ENCODE measurements around the gene IMPACT. TPM values are rescaled to one million over a fixed set of nuclear protein-coding genes. Genes with fewer than 3 reads are reported as not detected.

Gene IMPACT, protein sequence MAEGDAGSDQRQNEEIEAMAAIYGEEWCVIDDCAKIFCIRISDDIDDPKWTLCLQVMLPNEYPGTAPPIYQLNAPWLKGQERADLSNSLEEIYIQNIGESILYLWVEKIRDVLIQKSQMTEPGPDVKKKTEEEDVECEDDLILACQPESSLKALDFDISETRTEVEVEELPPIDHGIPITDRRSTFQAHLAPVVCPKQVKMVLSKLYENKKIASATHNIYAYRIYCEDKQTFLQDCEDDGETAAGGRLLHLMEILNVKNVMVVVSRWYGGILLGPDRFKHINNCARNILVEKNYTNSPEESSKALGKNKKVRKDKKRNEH
- total RNA-seq = 24.5 TPM
- long read RNA-seq, transcript IMPACT-201 (11 exons, 3,792 nt) = major isoform, 22 of 31 reads
- long read RNA-seq, partial matches to known transcripts = 1 of 31 reads
- long read RNA-seq, other reads (novel, unspliced or antisense) = 8 of 31 reads

DNA sequence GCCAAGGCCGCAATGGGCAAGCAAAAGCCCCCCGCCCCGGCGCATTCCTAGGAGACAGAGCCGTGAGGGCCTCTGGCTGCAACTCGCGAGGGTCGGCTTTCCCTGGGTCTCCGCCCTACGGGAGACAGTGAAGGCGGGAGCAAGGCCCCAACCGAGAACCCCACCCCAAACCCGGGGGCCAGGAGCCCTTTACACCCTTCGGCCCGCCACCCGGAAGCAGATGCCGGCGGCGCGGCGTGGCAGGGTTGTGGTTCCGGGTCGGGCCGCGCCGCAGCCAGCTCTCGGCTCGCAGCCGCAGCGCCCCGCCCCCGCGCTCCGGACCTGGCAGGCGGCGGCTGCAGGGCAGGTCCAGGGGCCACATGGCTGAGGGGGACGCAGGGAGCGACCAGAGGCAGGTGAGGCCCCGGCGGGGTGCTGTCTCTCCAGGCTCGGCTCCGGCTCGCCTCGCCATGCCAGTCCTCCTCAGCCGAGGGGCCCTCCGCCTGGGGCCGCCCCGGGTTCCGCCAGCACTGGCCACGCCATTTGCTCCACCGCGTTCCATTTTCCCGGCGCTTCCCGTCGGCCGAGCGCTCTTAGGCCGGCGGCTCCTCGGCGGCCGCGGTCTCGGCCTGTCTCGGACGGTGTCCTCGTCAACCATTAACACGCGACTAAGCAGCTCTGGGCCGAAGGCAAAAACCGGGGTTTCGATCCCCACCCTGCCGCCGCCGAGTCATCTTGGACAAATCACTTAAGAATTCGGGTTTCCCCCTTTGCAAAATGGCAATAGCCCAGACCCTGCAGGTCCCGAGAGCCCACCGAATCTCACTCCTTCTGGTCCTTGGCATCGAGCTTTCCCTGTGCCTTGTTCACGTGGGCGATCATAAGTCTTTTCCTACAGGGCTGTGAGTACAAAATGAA, at the start of gene IMPACT:
TSS of gene IMPACT (plus strand) at position 273 of the 897 bp plus-strand sequence. CDS start at position 360, 87 bp downstream.
- peak; percentile 90 for DNase-seq (ENCODE audit: low spot score)
- intact Hi-C loops (cut with DNase I) = loop anchor here (10.0 kb wide), 1 partner anchor 232 kb away; no protein-coding TSS in a partner anchor

- intact Hi-C loops (cut with DNase I) = no loop called here
- DNase-seq (ENCODE audit: low spot score) = no peak
Observed at GRCh38 chr18:24378598-24378997, 47.9 kb upstream of the IMPACT start.

DNA sequence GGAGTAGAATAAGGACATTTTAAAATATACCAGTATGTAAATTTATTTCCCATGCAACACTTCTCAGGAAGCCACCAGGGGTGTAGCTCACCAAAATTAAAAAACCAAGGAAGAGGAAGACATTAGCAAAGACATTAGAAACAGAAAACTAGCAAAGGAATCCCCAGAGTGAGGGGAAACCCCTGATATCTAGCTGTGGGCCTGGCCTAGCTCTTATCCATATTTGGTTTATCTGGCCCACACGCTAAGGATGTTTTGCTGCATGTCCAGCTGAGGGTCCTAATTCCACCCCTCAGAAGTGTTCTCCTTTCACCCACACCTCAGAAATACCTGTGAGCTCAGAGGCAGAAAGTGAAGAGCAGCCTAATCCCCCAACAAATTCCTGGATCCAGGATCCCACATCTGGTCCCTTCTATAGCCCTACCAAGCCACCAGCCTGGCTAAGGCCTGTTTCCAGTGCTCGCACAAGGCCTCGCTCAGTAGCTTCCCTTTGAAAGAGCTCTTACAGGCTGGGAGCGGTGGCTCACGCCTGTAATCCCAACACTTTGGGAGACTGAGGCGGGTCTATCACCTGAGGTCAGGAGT, 46.2 kb upstream of the IMPACT start:
- intact Hi-C loops (cut with DNase I) = no loop called here

GRCh38 chr18:24381126-24381525, 45.3 kb upstream of the IMPACT start:
- intact Hi-C loops (cut with DNase I) = no loop called here
- no peak for DNase-seq (ENCODE audit: low spot score)

More for the DNA sequence above, 46.2 kb upstream of the IMPACT start:
- no peak for DNase-seq (ENCODE audit: low spot score)

GRCh38 chr18:24386681-24387080, 39.8 kb upstream of the IMPACT start:
- DNase-seq (ENCODE audit: low spot score) = no peak
- intact Hi-C loops (cut with DNase I) = no loop called here

DNA sequence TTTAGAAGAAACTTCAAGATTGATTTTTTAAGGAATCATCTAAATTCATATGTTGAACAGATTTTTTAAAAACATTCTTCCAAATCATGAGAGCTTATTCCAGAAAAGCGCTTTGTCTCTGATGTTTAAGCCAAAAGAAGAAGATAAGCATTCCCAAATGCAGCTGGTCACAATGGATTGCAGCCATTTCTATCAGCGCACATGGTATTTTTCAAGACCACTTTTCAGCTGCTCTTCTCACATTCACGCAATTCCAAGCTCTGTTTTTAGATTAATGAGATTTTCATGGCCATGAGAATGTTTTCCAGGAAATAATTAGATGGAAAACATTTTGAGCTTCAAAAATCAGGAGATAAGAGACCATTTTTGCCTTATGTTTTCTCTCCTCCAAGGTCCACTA, 37.5 kb upstream of the IMPACT start:
- DNase-seq (ENCODE audit: low spot score) = no peak
- intact Hi-C loops (cut with DNase I) = no loop called here

- intact Hi-C loops (cut with DNase I) = loop anchor here (5.0 kb wide), 1 partner anchor 957 kb away; the partner anchor contains the start of gene ZNF521
- no peak for DNase-seq (ENCODE audit: low spot score)
Observed at GRCh38 chr18:24395049-24395795, 31.2 kb upstream of the IMPACT start.

DNA sequence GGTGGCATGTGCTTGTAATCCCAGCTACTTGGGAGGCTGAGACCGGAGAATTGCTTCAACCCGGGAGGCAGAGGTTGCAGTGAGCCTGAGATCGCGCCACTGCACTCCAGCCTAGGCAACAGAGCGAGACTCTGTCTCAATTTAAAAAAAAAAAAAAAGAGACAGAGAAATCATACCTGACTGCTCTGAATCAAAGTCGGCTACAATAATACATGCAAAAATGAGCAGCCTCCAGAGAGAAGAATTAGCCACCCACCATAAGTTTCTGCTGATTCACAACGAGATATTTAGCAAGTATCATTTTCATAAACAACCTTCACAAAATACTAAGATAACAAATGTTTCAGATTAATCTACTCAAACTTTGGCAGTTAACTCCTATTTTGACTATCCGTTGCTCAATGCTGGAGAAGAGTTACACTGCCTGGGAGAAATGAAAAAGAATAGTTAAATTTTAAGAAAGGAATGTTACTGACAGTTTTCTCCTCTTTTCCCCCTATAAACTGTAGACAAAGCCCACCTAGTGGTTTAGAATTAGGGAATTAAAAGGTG, 30.3 kb upstream of the IMPACT start:
- no peak for DNase-seq (ENCODE audit: low spot score)
- intact Hi-C loops (cut with DNase I) = loop anchor here (5.0 kb wide), 1 partner anchor 956 kb away; the partner anchor contains the start of gene ZNF521

- intact Hi-C loops (cut with DNase I) = loop anchor here (5.0 kb wide), 1 partner anchor 955 kb away; the partner anchor contains the start of gene ZNF521
Observed at GRCh38 chr18:24397131-24397693, 29.3 kb upstream of the IMPACT start.

GRCh38 chr18:24397694-24398368, 28.6 kb upstream of the IMPACT start, which contains the start of gene OSBPL1A:
Gene OSBPL1A (minus strand): TSS chr18:24397824. CDS start chr18:24377533, 20,291 bp downstream.
- peak; percentile 98 for DNase-seq (ENCODE audit: low spot score)
- intact Hi-C loops (cut with DNase I) = loop anchor here (5.0 kb wide), 1 partner anchor 954 kb away; the partner anchor contains the start of gene ZNF521

More at GRCh38 chr18:24397131-24397693, 29.3 kb upstream of the IMPACT start:
- peak; percentile 78 for DNase-seq (ENCODE audit: low spot score)

- intact Hi-C loops (cut with DNase I) = loop anchor here (5.0 kb wide), 1 partner anchor 954 kb away; the partner anchor contains the start of gene ZNF521
- DNase-seq (ENCODE audit: low spot score) = no peak
Observed at GRCh38 chr18:24398540-24398939, 27.9 kb upstream of the IMPACT start.

DNA sequence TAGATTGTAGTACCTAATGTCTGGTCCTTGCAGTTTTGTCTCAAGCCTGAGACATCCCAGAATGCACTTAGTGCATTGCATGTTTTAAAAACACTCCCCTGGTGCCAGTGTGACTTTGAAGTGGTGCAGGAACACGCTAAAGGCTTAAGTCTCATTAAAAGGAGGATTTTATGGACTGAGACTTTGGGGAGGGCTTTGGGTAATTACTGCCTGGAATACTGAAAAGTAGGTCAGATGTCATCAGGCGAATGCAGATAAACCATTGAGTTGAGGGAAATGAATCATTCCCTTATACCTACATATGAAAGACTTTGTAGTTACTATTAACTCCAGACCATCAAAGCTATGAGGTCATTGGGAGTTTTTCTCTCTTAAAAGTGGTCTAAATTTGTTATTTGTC, 25.9 kb upstream of the IMPACT start:
- no peak for DNase-seq (ENCODE audit: low spot score)
- intact Hi-C loops (cut with DNase I) = no loop called here

DNA sequence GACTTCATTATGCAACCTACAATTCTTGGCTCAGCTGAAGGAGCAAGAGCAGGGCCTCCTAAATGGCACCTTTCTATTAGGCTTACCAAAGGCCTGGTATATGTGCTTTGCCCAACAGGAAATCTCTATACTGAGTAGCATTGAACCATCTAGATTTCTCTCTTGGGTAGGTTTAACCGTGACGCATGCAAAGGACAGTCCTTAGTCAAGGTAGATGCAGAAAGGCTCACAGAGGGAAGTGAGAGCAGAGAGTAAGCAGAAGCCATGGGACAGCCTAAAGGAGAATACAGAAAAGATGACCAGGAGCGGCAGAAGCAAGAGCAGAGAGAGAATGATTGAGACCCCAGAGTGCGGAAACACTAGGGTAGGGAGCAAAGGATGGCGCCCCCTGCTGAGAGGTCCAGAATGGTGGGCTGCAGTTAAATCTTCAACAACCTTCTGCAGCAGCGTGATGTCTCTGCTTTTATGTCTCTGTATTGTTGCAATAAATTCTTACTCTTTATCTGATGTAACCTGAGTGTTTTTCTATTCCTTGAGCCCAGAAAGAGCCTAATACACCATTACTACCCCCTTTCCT, 24.2 kb upstream of the IMPACT start:
- no peak for DNase-seq (ENCODE audit: low spot score)
- intact Hi-C loops (cut with DNase I) = no loop called here

DNA sequence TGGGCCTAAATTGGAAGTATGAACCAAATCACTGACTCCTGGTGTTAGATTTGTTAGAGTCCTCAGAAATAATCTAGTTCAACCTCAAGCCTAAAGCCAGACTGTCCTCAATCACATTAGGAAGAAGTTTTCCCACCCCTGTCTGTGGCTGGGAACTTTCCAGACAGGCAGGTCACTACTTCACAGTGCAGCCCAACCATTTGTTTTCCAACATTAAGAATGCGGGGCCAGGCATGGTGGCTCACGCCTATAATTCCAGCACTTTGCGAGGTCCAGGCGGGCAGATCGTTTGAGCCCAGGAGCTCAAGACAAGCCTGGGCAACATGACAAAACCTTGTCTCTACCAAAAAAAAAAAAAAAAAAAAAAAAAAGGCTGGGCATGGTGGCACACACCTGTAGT, 23.4 kb upstream of the IMPACT start:
- no peak for DNase-seq (ENCODE audit: low spot score)
- intact Hi-C loops (cut with DNase I) = no loop called here

DNA sequence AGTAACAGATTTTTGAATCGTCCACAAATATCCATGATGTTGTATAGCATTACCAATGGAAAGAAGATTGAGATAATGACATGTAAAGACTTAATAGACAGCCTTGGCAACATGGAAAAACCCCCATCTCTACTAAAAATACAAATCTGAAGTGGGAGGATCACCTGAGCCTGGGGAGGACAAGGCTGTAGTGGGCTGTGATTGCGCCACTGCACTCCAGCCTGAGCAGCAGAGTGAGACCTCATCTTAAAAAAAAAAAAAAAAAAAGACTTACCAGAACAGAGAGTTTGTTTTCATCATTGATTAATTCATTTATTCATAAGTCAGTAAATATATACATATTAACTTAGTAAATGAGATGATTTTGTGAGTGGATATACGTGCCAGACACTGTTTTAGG, 21.9 kb upstream of the IMPACT start:
- DNase-seq (ENCODE audit: low spot score) = no peak
- intact Hi-C loops (cut with DNase I) = no loop called here

DNA sequence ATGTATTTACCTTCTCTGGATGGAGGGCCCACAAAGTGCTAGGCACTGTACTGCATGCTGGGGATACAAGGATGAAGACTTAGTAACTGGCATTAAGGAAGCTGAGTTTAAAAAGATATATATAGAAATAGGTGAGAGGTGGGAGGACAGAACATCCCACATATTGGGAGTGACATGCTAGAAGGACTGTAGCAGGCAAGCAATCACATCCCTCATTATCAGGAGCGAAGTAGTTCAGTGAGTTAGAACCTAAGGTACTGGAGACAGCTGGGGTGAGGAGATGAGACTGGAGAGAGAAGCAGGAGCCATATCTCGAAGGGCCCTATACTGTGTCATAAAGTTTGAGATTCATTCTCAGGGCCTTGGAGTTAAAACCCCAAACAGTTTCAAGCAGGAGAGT, 18.0 kb upstream of the IMPACT start:
- DNase-seq (ENCODE audit: low spot score) = no peak
- intact Hi-C loops (cut with DNase I) = no loop called here

DNA sequence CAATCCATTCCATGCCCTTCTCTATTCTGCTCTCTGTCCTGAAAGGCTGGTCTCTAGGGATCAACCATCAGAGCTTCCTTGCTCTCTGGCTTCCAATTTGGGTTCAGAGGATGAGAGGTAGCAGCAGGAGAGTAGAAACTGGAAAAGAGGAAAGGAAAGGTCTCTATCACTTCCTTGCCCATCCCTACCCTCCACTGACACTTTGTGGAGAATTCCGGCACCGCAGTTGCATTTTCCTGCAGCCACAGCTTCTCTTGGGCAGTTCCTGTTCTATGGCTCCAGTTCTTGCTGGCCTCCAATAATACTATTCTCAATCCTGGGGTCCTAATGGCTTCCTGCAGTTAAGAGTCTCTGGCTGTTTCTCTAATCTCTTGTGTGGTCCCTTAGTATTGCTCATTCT, 13.3 kb upstream of the IMPACT start:
- intact Hi-C loops (cut with DNase I) = no loop called here
- no peak for DNase-seq (ENCODE audit: low spot score)

All from cardiac septum (tissue), 1 donor.